ENCODE data around the gene SAFB2. TPM values are rescaled to one million over a fixed set of nuclear protein-coding genes. Genes with fewer than 3 reads are reported as not detected.

SAFB2 gene
- total and polyA plus RNA-seq, 7 donors, result 30.4 to 52.9 (median 42.1) TPM

- Histone ChIP-seq H3K4me1 (peaks cover 40% of the 10 kb centered on the region), H3K9me3 (no peaks in the 10 kb centered on the region), H3K27ac (peak overlapping the region; percentile 11), H3K4me3 (peak overlapping the region; percentile 5), H3K27me3 (ENCODE audit: insufficient read depth in 3 of 3, low read length in 2 of 3) (no peaks in the 10 kb centered on the region), H3K36me3 (ENCODE audit: insufficient read depth in 1 of 2, low read depth in 1 of 2) (peaks cover 12 to 76% of the 10 kb centered on the region in 2 donors)
- DNase-seq, result no peak
- intact Hi-C loops (cut with DNase I), result no loop called here
- TF ChIP-seq CTCF (IDR thresholded peaks at IDR 0.05), result no peak
- ATAC-seq, result no peak
- 35 to 60% (median 38%) methylated on average over 9 of the region's 9 CpGs for WGBS, 3 donors
These were observed 4.0 kb downstream of the SAFB2 start for GRCh38 chr19:5618591-5618990.

GRCh38 chr19:5617080-5617479, 5.5 kb downstream of the SAFB2 start:
- 84 to 92% (median 91%) methylated on average over 1 of the region's 1 CpG for WGBS, 3 donors
- DNase-seq (no peak), ATAC-seq (no peak)
- intact Hi-C loops (cut with DNase I), result no loop called here
- no peak for TF ChIP-seq CTCF (IDR thresholded peaks at IDR 0.05)
- Histone ChIP-seq H3K27ac (no peak overlapping the region), H3K4me3 (no peak overlapping the region), H3K9me3 (no peaks in the 10 kb centered on the region), H3K27me3 (ENCODE audit: insufficient read depth in 3 of 3, low read length in 2 of 3) (no peaks in the 10 kb centered on the region), H3K36me3 (ENCODE audit: insufficient read depth in 1 of 2, low read depth in 1 of 2) (peaks cover 25 to 91% of the 10 kb centered on the region in 2 donors), H3K4me1 (peaks cover 40% of the 10 kb centered on the region)

GRCh38 chr19:5615756-5616327, 6.7 kb downstream of the SAFB2 start:
- Histone ChIP-seq H3K4me1 (peaks cover 32% of the 10 kb centered on the region), H3K4me3 (no peak overlapping the region), H3K9me3 (no peaks in the 10 kb centered on the region), H3K36me3 (ENCODE audit: insufficient read depth in 1 of 2, low read depth in 1 of 2) (peaks cover 24 to 91% of the 10 kb centered on the region in 2 donors), H3K27me3 (ENCODE audit: insufficient read depth in 3 of 3, low read length in 2 of 3) (no peaks in the 10 kb centered on the region), H3K27ac (no peak overlapping the region)
- WGBS, 3 donors, result 92 to 96% (median 93%) methylated on average over 17 of the region's 17 CpGs
- DNase-seq, result no peak
- ATAC-seq, result no peak
- intact Hi-C loops (cut with DNase I), result no loop called here
- no peak for TF ChIP-seq CTCF (IDR thresholded peaks at IDR 0.05)

GRCh38 chr19:5612891-5613865, 9.4 kb downstream of the SAFB2 start:
- Histone ChIP-seq H3K9me3 (no peaks in the 10 kb centered on the region), H3K36me3 (ENCODE audit: insufficient read depth in 1 of 2, low read depth in 1 of 2) (peaks cover 34 to 93% of the 10 kb centered on the region in 2 donors), H3K4me1 (peaks cover 5% of the 10 kb centered on the region), H3K4me3 (no peak overlapping the region), H3K27me3 (ENCODE audit: insufficient read depth in 3 of 3, low read length in 2 of 3) (no peaks in the 10 kb centered on the region), H3K27ac (no peak overlapping the region)
- peak in 1 of 2 donors; percentile 4 for DNase-seq
- 90 to 95% (median 93%) methylated on average over 15 of the region's 15 CpGs for WGBS, 3 donors
- no peak for TF ChIP-seq CTCF (IDR thresholded peaks at IDR 0.05)
- ATAC-seq, result no peak
- intact Hi-C loops (cut with DNase I), result loop anchor here in 1 of 2 donors (5.0 kb wide), 1 partner anchor 44 kb away; no protein-coding TSS in a partner anchor
